Memory B cell (primary cell): ENCODE data around the gene METTL15.
"Not testable (repeated sequence)": the region's sequence is repeated elsewhere in the genome, so short reads cannot be mapped to it uniquely, and the experiment has no call there.

Experiments used
- ATAC-seq: fragments of 150-1000 bp; cut with Tn5 transposase; 2 replicates; pipeline ENCODE4 v1.10.0; 2021; ENCODE audit warnings: low read depth, mild to moderate bottlenecking, moderate library complexity
- DNase-seq, 2 donors: peaks; one replicate each; pipeline ENCODE4 v3.0.0; 2022; ENCODE audit warnings: low spot score in 2 of 2
- H3K27ac Mint-ChIP-seq: one replicate; pipeline ENCODE4 v1.8.0; 2022; ENCODE audit warnings: mild to moderate bottlenecking, moderate library complexity, mixed read lengths
- H3K27me3 Mint-ChIP-seq: one replicate; pipeline ENCODE4 v1.8.0; 2022; ENCODE audit warnings: mixed read lengths
- H3K36me3 Mint-ChIP-seq: one replicate; pipeline ENCODE4 v1.8.0; 2022; ENCODE audit warnings: mild to moderate bottlenecking, mixed read lengths
- H3K4me1 Mint-ChIP-seq: one replicate; pipeline ENCODE4 v1.8.0; 2022; ENCODE audit warnings: mixed read lengths
- H3K4me3 Mint-ChIP-seq: one replicate; pipeline ENCODE4 v1.8.0; 2022; ENCODE audit warnings: mild to moderate bottlenecking, moderate library complexity, mixed read lengths
- H3K9me3 Mint-ChIP-seq: one replicate; pipeline ENCODE4 v1.8.0; 2022; ENCODE audit warnings: mixed read lengths

The METTL15 gene

GRCh38 chr11:28133146-28133545 is 25.0 kb downstream of the METTL15 start:
- Mint-ChIP-seq H3K4me1 (no peaks in the 10 kb centered on the region), H3K36me3 (peaks cover 22% of the 10 kb centered on the region), H3K4me3 (no peak overlapping the region), H3K27me3 (no peaks in the 10 kb centered on the region), H3K27ac (no peak overlapping the region), H3K9me3 (peaks cover 1% of the 10 kb centered on the region)
- DNase-seq (no peak), ATAC-seq (no peak)

GRCh38 chr11:28136157-28136556 is 28.0 kb downstream of the METTL15 start:
- H3K4me3 Mint-ChIP-seq, H3K9me3 Mint-ChIP-seq: not testable (repeated sequence)
- H3K36me3 Mint-ChIP-seq: peaks cover 37% of the 10 kb centered on the region

DNA sequence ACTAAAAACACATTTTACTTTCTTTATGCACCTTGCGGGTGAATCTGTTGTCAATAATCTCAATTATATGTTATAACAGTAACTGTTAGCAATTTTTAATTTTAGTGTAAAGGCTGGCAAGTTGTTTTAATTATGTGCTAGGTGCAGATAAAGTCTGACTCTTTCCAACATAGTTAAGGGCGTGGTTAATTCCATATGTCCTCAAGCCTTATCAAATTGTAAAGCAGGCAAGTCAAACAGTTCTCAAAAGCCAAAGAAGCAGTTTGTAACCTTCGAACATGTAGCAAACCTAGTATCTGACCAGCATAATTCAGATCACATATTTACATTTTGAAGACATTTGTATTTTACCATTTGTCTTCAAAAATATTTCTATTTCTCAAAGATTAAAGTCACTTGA is 29.2 kb downstream of the METTL15 start:
- Mint-ChIP-seq H3K27me3 (no peaks in the 10 kb centered on the region), H3K27ac (no peak overlapping the region), H3K9me3 (peaks cover 9% of the 10 kb centered on the region), H3K36me3 (peaks cover 36% of the 10 kb centered on the region), H3K4me1 (peaks cover 4% of the 10 kb centered on the region), H3K4me3 (no peak overlapping the region)
- DNase-seq (no peak), ATAC-seq (no peak)

More at GRCh38 chr11:28136157-28136556, 28.0 kb downstream of the METTL15 start:
- not testable (repeated sequence) for H3K27ac Mint-ChIP-seq, ATAC-seq, H3K27me3 Mint-ChIP-seq, H3K4me1 Mint-ChIP-seq, DNase-seq

DNA sequence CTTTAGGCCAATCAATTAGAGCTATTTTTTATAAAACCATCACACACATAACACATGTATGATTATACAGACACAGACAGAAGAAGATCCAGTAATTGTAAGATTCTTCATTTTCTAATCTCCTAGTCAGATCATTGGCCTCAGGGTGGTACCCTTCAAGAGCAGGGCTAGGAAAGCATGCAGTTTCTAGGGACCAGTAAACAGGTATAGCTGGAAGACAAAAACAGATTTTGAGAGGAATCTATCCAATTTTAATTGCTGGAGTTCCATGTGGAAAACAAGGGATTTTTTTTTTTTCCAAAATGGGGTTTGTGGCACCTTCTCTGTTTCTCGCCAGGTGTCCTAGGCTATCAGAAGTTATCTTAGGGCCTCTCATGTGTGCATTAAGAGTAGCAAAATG is 29.6 kb downstream of the METTL15 start:
- no peaks in the 10 kb centered on the region for H3K27me3 Mint-ChIP-seq
- DNase-seq (no peak), ATAC-seq (no peak)
- peaks cover 6% of the 10 kb centered on the region for H3K4me1 Mint-ChIP-seq
- peaks cover 36% of the 10 kb centered on the region for H3K36me3 Mint-ChIP-seq
- H3K9me3 Mint-ChIP-seq: peaks cover 9% of the 10 kb centered on the region
- no peak overlapping the region for H3K27ac Mint-ChIP-seq
- no peak overlapping the region for H3K4me3 Mint-ChIP-seq

DNA sequence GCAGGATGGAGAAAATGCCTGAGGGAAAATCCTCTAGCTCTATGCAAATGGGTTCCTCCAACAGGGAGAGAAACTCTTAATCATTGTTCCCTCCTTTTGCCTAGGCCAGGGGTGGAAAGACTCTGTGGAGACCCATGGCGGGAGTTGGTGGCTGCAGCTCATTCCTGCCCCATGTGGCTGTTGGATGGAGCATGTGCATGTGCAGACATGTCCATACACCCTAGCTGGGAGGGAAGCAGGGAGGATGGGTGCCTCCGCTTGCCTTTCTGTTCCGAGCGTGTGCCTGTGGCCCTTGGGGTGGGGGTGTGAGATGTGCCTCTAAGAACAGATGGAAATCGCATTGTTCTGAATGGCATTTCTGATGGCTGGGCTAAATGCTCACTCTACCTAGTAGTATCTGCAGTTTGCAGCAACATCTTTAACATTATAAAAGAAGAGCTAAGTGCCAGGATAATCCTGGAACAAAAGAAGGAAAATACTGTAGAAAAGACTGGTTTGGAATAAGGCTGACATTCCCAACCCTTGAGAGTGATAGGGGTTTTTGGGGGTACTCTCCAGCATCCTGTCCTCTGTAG is 31.7 kb downstream of the METTL15 start:
- ATAC-seq (no peak), DNase-seq (no peak)
- H3K27ac Mint-ChIP-seq: no peak overlapping the region
- peaks cover 9% of the 10 kb centered on the region for H3K9me3 Mint-ChIP-seq
- no peaks in the 10 kb centered on the region for H3K27me3 Mint-ChIP-seq
- peaks cover 10% of the 10 kb centered on the region for H3K4me1 Mint-ChIP-seq
- H3K36me3 Mint-ChIP-seq: peaks cover 29% of the 10 kb centered on the region
- H3K4me3 Mint-ChIP-seq: no peak overlapping the region

DNA sequence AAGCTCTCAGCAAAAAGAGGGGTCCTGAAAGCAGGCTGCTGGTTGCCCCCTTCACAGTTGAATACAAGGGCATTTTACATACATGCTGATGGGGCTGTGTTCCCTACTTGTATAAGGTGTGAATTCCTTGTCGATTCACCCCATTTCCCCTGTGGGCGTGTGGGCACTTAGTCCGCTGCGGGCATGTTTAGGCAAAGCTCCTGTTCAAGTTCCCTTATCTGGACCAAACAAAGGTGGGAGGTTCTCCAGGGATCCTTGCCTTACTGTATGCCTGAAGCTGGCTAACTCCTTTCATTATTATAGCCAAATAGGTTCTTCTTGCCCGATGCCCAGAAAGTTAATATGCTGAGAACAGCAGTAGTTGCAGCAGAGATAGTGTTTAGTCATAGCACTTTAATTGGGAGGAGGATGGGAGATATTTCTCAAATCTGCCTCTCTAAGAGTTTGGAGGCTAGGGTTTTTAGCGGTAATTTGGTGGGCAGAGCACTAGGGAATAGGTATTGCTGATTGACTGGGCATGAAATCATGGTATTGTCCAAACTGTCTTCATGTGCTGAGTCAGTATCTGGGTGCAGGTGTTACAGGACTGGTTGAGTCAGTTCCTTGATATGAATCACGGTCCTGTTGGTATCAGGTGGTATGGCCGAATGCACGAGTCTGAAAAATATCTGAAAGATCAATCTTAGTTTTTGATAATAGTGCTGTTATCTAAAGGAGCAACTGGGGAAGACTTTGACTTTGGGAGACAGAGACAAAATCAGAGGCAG is 32.7 kb downstream of the METTL15 start:
- no peak overlapping the region for H3K27ac Mint-ChIP-seq
- H3K36me3 Mint-ChIP-seq: peaks cover 27% of the 10 kb centered on the region
- no peak for DNase-seq
- no peak overlapping the region for H3K4me3 Mint-ChIP-seq
- no peaks in the 10 kb centered on the region for H3K27me3 Mint-ChIP-seq
- peaks cover 10% of the 10 kb centered on the region for H3K4me1 Mint-ChIP-seq
- H3K9me3 Mint-ChIP-seq: peaks cover 9% of the 10 kb centered on the region
- no peak for ATAC-seq

- H3K36me3 Mint-ChIP-seq: peaks cover 18% of the 10 kb centered on the region
These were observed 34.5 kb downstream of the METTL15 start for GRCh38 chr11:28142724-28143123.

GRCh38 chr11:28144808-28145207 is 36.6 kb downstream of the METTL15 start:
- DNase-seq: no peak

More at GRCh38 chr11:28142724-28143123, 34.5 kb downstream of the METTL15 start:
- Mint-ChIP-seq H3K27ac (no peak overlapping the region), H3K9me3 (peaks cover 7% of the 10 kb centered on the region), H3K27me3 (no peaks in the 10 kb centered on the region), H3K4me3 (no peak overlapping the region), H3K4me1 (peaks cover 10% of the 10 kb centered on the region)
- DNase-seq: no peak
- no peak for ATAC-seq

DNA sequence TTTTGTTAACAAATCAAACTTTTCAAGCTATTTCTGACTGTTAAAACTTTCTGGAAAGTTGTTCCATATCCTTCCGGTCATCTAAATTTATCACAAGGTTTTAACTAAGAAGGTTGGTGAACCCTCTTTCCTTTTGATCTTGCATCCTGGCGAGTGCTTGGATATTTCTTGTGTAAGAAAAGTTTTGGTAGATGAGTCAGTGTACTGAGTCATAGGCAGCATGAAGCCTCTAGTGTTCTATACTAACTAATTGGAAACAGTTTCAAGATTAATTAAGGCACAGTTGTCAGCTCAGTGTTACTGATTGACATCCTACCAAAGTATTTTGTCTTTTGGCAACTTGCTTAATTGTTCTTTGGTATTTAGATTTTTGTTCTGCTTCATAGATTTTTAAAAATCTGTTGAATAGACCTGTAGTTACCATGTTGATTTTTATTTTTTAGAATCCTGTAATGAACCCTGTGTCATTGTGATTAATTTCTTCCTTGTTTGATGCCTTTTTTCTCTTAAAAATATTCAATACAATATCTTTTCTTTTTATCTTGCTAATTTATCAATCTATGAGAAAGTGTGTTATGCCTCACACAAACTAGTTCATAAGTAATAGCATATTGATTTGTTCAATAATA is 38.0 kb downstream of the METTL15 start:
- no peaks in the 10 kb centered on the region for H3K27me3 Mint-ChIP-seq
- peaks cover 6% of the 10 kb centered on the region for H3K4me1 Mint-ChIP-seq
- no peaks in the 10 kb centered on the region for H3K9me3 Mint-ChIP-seq
- peaks cover 2% of the 10 kb centered on the region for H3K36me3 Mint-ChIP-seq
- H3K27ac Mint-ChIP-seq: no peak overlapping the region
- H3K4me3 Mint-ChIP-seq: no peak overlapping the region
- no peak for ATAC-seq
- no peak for DNase-seq

More at GRCh38 chr11:28144808-28145207, 36.6 kb downstream of the METTL15 start:
- peaks cover 10% of the 10 kb centered on the region for H3K36me3 Mint-ChIP-seq
- H3K27me3 Mint-ChIP-seq: no peaks in the 10 kb centered on the region
- peaks cover 5% of the 10 kb centered on the region for H3K9me3 Mint-ChIP-seq
- peaks cover 10% of the 10 kb centered on the region for H3K4me1 Mint-ChIP-seq
- no peak overlapping the region for H3K27ac Mint-ChIP-seq
- ATAC-seq: peak; percentile 45
- H3K4me3 Mint-ChIP-seq: no peak overlapping the region

GRCh38 chr11:28152743-28153142 is 44.6 kb downstream of the METTL15 start:
- no peaks in the 10 kb centered on the region for H3K9me3 Mint-ChIP-seq
- DNase-seq (no peak), ATAC-seq (no peak)
- H3K27ac Mint-ChIP-seq: no peak overlapping the region
- H3K4me3 Mint-ChIP-seq: no peak overlapping the region
- no peaks in the 10 kb centered on the region for H3K27me3 Mint-ChIP-seq
- H3K36me3 Mint-ChIP-seq: peaks cover 11% of the 10 kb centered on the region
- no peaks in the 10 kb centered on the region for H3K4me1 Mint-ChIP-seq

DNA sequence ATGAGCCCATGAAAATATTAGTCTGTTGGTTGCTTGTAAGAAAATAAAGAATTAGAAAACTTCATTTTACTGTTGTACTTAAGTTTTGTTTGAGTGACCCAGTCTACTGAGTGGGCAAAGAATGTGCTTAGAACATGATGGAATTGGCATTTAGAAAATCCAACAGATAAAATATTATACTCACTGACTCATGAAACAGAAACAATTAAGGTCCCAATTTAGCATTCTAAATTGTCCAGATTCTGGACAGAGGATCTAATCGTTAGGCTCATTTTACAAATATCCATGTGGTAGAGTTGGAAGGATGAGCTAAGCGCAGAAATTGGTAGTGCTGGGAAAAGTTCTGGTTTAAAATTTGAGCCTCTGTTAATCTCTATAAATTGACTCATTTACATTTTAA is 45.4 kb downstream of the METTL15 start:
- H3K4me3 Mint-ChIP-seq: no peak overlapping the region
- no peak overlapping the region for H3K27ac Mint-ChIP-seq
- ATAC-seq (no peak), DNase-seq (no peak)
- no peaks in the 10 kb centered on the region for H3K27me3 Mint-ChIP-seq
- H3K4me1 Mint-ChIP-seq: no peaks in the 10 kb centered on the region
- H3K36me3 Mint-ChIP-seq: peaks cover 17% of the 10 kb centered on the region
- H3K9me3 Mint-ChIP-seq: no peaks in the 10 kb centered on the region

DNA sequence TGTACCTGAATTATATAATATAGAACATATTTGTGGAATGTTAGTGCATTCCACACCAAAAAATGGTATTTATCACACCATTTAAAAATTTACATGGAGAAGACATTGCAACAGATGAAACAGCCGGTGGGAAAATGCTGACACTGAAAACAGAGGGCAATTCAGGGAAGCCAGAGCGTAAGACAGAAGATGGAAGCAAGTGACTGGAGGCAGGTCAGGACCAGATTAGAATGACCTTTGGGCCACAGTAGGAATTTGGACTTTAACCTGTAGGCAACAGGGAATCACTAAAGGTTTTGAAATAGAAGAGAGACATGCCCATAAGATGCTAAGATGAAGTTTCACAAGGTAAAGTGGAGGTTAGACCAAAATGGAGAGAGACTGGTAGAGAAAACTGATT is 60.5 kb downstream of the METTL15 start:
- Mint-ChIP-seq H3K27ac (no peak overlapping the region), H3K4me1 (peaks cover 12% of the 10 kb centered on the region), H3K36me3 (peaks cover 25% of the 10 kb centered on the region)

GRCh38 chr11:28169816-28170215 is 61.6 kb downstream of the METTL15 start:
- ATAC-seq: no peak
- no peak for DNase-seq
- peaks cover 25% of the 10 kb centered on the region for H3K36me3 Mint-ChIP-seq
- peaks cover 1% of the 10 kb centered on the region for H3K9me3 Mint-ChIP-seq
- no peak overlapping the region for H3K4me3 Mint-ChIP-seq
- no peaks in the 10 kb centered on the region for H3K27me3 Mint-ChIP-seq
- peak overlapping the region; percentile 45 for H3K27ac Mint-ChIP-seq
- peaks cover 12% of the 10 kb centered on the region for H3K4me1 Mint-ChIP-seq

More for the DNA sequence above, 60.5 kb downstream of the METTL15 start:
- no peaks in the 10 kb centered on the region for H3K27me3 Mint-ChIP-seq
- no peak overlapping the region for H3K4me3 Mint-ChIP-seq
- no peak for ATAC-seq
- H3K9me3 Mint-ChIP-seq: peaks cover 1% of the 10 kb centered on the region
- DNase-seq: no peak

- Mint-ChIP-seq H3K27me3 (no peaks in the 10 kb centered on the region), H3K9me3 (peaks cover 1% of the 10 kb centered on the region), H3K4me1 (peaks cover 12% of the 10 kb centered on the region), H3K4me3 (no peak overlapping the region), H3K36me3 (peaks cover 23% of the 10 kb centered on the region), H3K27ac (no peak overlapping the region)
- ATAC-seq (no peak), DNase-seq (no peak)
These were observed 62.6 kb downstream of the METTL15 start for GRCh38 chr11:28170759-28171158.
